IPS-18a (cell line): ENCODE results near the gene TTLL12.
A peak's percentile ranks its signal among the peaks of the same experiment; 100 is the strongest.

Experiments
- H3K27ac ChIP-seq: one replicate; pipeline ENCODE4 v1.5.1; 2013; ENCODE audit warnings: low read length
- H3K27me3 ChIP-seq: one replicate; pipeline ENCODE4 v1.6.1; 2013; ENCODE audit warnings: mild to moderate bottlenecking, low read length; ENCODE audit not compliant: control insufficient read depth, insufficient read depth
- H3K36me3 ChIP-seq: one replicate; pipeline ENCODE4 v1.6.1; 2013; ENCODE audit warnings: low read depth, low read length; ENCODE audit not compliant: control insufficient read depth
- H3K4me1 ChIP-seq: one replicate; pipeline ENCODE4 v1.6.1; 2013; ENCODE audit warnings: low read depth, low read length; ENCODE audit not compliant: control insufficient read depth
- H3K4me3 ChIP-seq: one replicate; pipeline ENCODE4 v1.5.1; 2013; ENCODE audit warnings: low read length
- H3K9ac ChIP-seq: one replicate; pipeline ENCODE4 v1.6.1; 2013; ENCODE audit warnings: mild to moderate bottlenecking, low read length, moderate library complexity
- H3K9me3 ChIP-seq: one replicate; pipeline ENCODE4 v1.6.1; 2013; ENCODE audit warnings: low read depth, low read length; ENCODE audit not compliant: control insufficient read depth

The TTLL12 gene

DNA sequence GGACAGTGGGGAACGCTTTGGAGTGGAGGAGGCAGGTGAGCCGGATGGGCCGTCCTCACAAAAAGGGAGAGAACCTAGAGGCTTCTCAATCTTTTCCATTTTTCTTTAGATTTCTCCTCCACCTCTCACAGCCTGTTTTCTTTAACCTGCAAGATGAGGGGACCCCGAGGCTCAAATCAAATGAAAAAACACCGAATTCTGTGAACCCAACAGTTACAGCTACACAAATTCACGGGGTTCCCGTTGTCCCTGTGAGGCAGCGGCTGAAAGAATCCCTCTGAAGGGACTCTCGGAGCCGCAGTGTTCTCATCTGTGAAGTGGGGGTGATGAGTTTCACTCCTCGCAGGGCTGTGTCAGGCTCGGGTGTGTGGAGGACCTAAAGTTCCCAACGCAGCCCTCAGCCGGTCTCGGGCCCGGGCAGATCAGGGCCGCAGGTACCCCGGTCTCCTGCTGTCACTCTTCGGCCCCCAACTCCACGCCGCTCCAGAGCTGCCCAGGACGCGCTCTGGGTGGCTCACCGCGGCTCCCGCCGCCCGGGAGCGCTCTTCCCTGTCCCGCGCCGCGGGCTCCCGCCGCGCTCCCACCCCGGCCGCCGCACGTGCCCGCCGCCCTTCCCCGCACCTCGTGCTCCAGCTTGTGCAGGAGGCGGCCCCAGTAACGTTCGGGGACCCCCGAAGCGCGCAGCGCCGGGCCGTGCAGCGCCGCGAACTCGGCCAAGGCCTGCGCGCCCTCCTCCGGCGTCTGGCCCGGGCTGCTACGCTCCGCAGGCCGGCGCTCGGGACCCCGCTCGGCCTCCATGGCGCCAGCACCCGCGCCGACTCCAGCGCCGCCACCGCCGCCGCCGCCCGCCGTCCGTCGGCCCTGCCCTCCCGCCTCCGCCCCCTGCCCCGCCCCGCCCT is at the start of gene TTLL12:
TSS of gene TTLL12 (minus strand) at position 863 of the 899 bp plus-strand sequence. CDS start at position 798, 65 bp downstream.
- peak within 1 kb of the TSS; percentile 93 for H3K9ac ChIP-seq
- H3K27me3 ChIP-seq: no peaks in the 10 kb centered on the region
- peak within 1 kb of the TSS; percentile 96 for H3K4me3 ChIP-seq
- peaks cover 10% of the 10 kb centered on the region for H3K36me3 ChIP-seq
- H3K27ac ChIP-seq: peak within 1 kb of the TSS; percentile 81
- no peaks in the 10 kb centered on the region for H3K9me3 ChIP-seq
- H3K4me1 ChIP-seq: peaks cover 11% of the 10 kb centered on the region

GRCh38 chr22:43235445-43236409 is 48.8 kb upstream of the TTLL12 start:
- no peaks in the 10 kb centered on the region for H3K36me3 ChIP-seq
- H3K27me3 ChIP-seq: no peaks in the 10 kb centered on the region
- H3K9ac ChIP-seq: no peak overlapping the region
- no peaks in the 10 kb centered on the region for H3K4me1 ChIP-seq
- H3K4me3 ChIP-seq: no peak overlapping the region
- H3K9me3 ChIP-seq: no peaks in the 10 kb centered on the region
- H3K27ac ChIP-seq: no peak overlapping the region

DNA sequence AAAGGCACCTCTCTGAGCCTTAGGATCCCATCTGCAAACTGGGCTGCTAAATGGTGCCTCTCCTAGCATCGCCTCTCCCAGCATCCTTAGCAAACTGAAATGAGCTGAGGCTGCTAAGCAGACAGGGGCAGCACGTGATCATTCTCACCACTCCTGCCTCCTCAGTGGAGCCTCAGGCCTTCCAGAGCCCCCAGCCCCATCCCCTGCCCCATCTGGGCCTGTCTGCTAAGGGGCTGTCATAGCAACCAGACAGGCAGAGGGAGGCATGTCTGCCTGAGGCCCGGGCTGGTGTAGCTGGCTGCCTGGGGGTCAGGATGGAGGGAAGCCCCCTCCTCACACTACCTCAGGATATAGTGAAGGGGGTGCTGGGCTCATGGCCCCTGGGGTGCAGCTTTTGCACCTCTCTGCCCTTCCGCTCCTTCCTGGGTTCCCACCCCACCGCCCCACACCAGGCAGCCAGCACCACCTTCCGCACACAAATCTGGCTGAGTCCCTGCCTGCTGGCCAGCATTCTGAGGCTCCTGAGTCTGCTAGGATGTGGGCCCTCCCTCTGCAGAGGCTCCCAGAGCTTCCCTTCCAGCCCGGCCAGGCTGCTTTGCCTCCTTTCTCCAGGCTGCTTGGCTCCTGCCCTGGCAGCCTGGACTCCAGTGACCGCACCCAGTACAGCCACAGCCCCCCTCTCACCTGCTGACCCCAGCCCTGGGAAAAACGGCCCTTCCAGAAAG is 47.5 kb upstream of the TTLL12 start:
- H3K36me3 ChIP-seq: no peaks in the 10 kb centered on the region
- H3K4me1 ChIP-seq: no peaks in the 10 kb centered on the region
- no peaks in the 10 kb centered on the region for H3K27me3 ChIP-seq
- no peak overlapping the region for H3K9ac ChIP-seq
- H3K27ac ChIP-seq: no peak overlapping the region
- no peak overlapping the region for H3K4me3 ChIP-seq
- no peaks in the 10 kb centered on the region for H3K9me3 ChIP-seq

DNA sequence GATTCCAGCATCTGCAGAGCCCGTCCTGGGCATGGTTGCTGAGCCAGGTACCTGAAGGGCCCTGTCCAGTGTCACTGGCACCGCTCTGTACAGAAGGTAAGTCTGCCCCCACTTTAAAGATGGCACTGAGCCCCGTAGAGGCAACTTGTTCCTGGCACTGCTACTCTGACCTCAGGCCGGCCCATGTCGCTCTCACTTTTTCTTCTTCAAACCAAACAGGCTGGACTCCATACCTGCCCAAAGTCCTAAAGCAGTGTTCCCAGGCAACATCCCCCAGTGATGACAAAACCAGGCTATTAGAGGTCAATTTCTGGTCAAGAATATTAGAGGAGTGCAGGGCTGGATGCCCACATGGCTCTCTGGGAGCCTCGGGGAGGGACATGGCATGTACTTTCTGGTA is 46.6 kb upstream of the TTLL12 start:
- Histone ChIP-seq H3K27ac (no peak overlapping the region), H3K4me3 (no peak overlapping the region), H3K9me3 (no peaks in the 10 kb centered on the region), H3K36me3 (no peaks in the 10 kb centered on the region), H3K4me1 (no peaks in the 10 kb centered on the region), H3K9ac (no peak overlapping the region), H3K27me3 (no peaks in the 10 kb centered on the region)

DNA sequence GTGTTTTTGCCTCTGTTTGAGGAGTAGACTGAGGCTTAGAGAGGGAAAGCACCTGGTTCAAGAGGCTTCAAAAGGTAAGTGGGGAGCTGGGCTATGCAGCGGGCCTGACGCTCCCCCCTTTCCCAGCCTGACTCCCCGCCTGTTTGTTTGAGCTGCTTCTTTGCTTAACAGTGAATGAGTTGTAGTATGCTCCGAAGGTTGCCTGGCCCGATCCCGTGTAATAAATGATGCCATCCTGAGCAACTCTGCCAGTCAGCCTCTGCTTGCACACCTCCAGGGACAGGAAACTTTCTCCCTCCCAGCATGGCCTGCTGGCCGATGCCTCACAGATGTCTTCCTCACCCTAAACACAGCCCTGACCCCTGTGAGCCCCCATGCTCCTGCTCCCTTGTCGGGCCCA is 45.5 kb upstream of the TTLL12 start:
- Histone ChIP-seq H3K36me3 (no peaks in the 10 kb centered on the region), H3K9me3 (no peaks in the 10 kb centered on the region), H3K4me1 (no peaks in the 10 kb centered on the region), H3K27ac (no peak overlapping the region), H3K9ac (no peak overlapping the region), H3K4me3 (no peak overlapping the region), H3K27me3 (no peaks in the 10 kb centered on the region)

DNA sequence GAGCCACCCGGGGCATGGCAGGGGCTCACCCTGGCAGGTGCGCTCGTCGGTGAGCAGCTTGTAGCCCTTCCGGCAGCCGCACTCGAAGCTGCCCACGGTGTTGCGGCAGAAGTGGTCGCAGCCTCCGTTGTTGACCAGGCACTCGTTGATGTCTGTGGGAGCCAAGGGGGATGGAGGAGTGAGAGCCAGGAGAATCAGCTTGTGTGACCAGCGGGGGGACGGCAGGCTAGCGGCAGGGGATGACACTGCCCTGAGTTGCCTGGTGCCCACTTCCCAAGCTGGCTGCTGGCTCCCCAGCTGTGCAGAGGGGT is 44.7 kb upstream of the TTLL12 start:
- Histone ChIP-seq H3K27ac (no peak overlapping the region), H3K9ac (no peak overlapping the region), H3K9me3 (no peaks in the 10 kb centered on the region), H3K36me3 (no peaks in the 10 kb centered on the region), H3K4me1 (no peaks in the 10 kb centered on the region), H3K4me3 (no peak overlapping the region), H3K27me3 (no peaks in the 10 kb centered on the region)

- H3K27ac ChIP-seq: no peak overlapping the region
- H3K4me1 ChIP-seq: peaks cover 1% of the 10 kb centered on the region
These were observed 44.2 kb upstream of the TTLL12 start for GRCh38 chr22:43230971-43231723.

DNA sequence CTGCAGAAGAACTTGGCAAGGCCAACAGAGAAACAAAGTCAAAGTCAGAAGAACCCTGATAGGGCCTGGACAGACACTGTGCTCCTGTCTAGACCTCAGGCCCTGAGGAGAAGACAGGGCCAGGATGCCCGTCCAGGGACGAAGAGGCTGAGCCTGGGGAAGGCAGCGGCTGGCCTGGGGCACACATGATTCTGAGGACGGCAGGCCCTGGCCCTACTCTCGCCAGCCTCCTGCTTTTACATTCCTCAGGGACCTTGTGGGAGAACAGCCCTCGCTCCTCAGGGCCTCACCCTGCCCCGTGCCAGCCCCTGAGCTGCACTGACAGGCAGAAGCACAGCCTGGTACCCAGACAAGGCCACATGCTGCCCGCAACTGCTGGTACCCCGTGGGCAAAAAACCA is 43.6 kb upstream of the TTLL12 start:
- H3K27me3 ChIP-seq: peaks cover 4% of the 10 kb centered on the region
- H3K9me3 ChIP-seq: no peaks in the 10 kb centered on the region
- H3K9ac ChIP-seq: no peak overlapping the region

More at GRCh38 chr22:43230971-43231723, 44.2 kb upstream of the TTLL12 start:
- Histone ChIP-seq H3K4me3 (peak overlapping the region; percentile 46), H3K9me3 (no peaks in the 10 kb centered on the region), H3K36me3 (no peaks in the 10 kb centered on the region), H3K27me3 (no peaks in the 10 kb centered on the region), H3K9ac (no peak overlapping the region)

GRCh38 chr22:43228863-43229262 is 41.9 kb upstream of the TTLL12 start:
- no peak overlapping the region for H3K9ac ChIP-seq
- no peak overlapping the region for H3K27ac ChIP-seq
- no peaks in the 10 kb centered on the region for H3K9me3 ChIP-seq
- H3K36me3 ChIP-seq: no peaks in the 10 kb centered on the region
- H3K4me1 ChIP-seq: peaks cover 5% of the 10 kb centered on the region
- no peak overlapping the region for H3K4me3 ChIP-seq
- H3K27me3 ChIP-seq: peaks cover 11% of the 10 kb centered on the region

More for the DNA sequence above, 43.6 kb upstream of the TTLL12 start:
- Histone ChIP-seq H3K4me1 (peaks cover 5% of the 10 kb centered on the region), H3K36me3 (no peaks in the 10 kb centered on the region), H3K4me3 (no peak overlapping the region), H3K27ac (no peak overlapping the region)

DNA sequence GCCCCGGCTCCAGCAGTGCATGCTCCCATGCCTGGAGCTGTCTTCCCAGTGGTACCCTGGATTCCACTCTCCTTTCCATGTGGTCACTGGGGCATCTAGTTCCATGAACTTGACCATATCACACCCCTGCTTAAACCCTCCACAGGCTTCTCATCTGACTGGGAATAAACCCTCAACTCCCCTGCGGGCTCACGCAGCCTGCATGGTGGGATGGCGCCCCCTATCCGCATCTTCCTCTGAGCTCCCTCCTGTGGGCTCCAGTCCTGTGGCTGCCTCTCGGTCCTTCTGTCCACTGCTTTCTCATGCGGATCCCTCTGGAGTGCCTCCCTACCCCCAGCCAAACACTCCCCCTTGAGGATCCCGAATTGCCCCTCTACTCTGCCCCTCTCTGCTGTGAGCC is 41.4 kb upstream of the TTLL12 start:
- H3K9ac ChIP-seq: no peak overlapping the region
- peaks cover 5% of the 10 kb centered on the region for H3K4me1 ChIP-seq
- H3K27ac ChIP-seq: no peak overlapping the region
- no peak overlapping the region for H3K4me3 ChIP-seq
- H3K27me3 ChIP-seq: peaks cover 11% of the 10 kb centered on the region
- no peaks in the 10 kb centered on the region for H3K9me3 ChIP-seq
- H3K36me3 ChIP-seq: no peaks in the 10 kb centered on the region
